HuH-7 (cell line): ENCODE results near the gene CALCB.
A peak's percentile ranks its signal among the peaks of the same experiment; 100 is the strongest.
"Not testable (repeated sequence)": the region's sequence is repeated elsewhere in the genome, so short reads cannot be mapped to it uniquely, and the experiment has no call there.

ENCODE experiments used
- DNase-seq: peaks from one replicate; pipeline ENCODE4 v3.0.0; 2011; ENCODE audit warnings: low spot score

CALCB gene

GRCh38 chr11:15073361-15074205 is at the start of gene CALCB:
Gene CALCB (plus strand): TSS chr11:15073593. CDS start chr11:15074719, 1,126 bp downstream.
- peak; percentile 6 for DNase-seq

GRCh38 chr11:15027011-15027410 is 46.4 kb upstream of the CALCB start:
- no peak for DNase-seq

- no peak for DNase-seq
These were observed 45.4 kb upstream of the CALCB start for GRCh38 chr11:15027956-15028355.

- no peak for DNase-seq
These were observed 45.0 kb upstream of the CALCB start for GRCh38 chr11:15028379-15028778.

- not testable (repeated sequence) for DNase-seq
These were observed 41.4 kb upstream of the CALCB start for GRCh38 chr11:15031945-15032344.

GRCh38 chr11:15034687-15035267 is 38.6 kb upstream of the CALCB start:
- DNase-seq, result no peak

GRCh38 chr11:15035283-15035682 is 38.1 kb upstream of the CALCB start:
- no peak for DNase-seq

GRCh38 chr11:15038963-15039362 is 34.4 kb upstream of the CALCB start:
- no peak for DNase-seq

GRCh38 chr11:15045209-15045608 is 28.2 kb upstream of the CALCB start:
- no peak for DNase-seq

GRCh38 chr11:15045891-15046290 is 27.5 kb upstream of the CALCB start:
- no peak for DNase-seq

GRCh38 chr11:15046673-15047072 is 26.7 kb upstream of the CALCB start:
- DNase-seq, result not testable (repeated sequence)

GRCh38 chr11:15048616-15049015 is 24.8 kb upstream of the CALCB start:
- no peak for DNase-seq

- DNase-seq, result no peak
These were observed 20.2 kb upstream of the CALCB start for GRCh38 chr11:15053191-15053685.

GRCh38 chr11:15055620-15056356 is 17.6 kb upstream of the CALCB start:
- DNase-seq, result no peak

- DNase-seq, result no peak
These were observed 16.1 kb upstream of the CALCB start for GRCh38 chr11:15057329-15057728.

- DNase-seq, result no peak
These were observed 14.1 kb upstream of the CALCB start for GRCh38 chr11:15059132-15059915.

GRCh38 chr11:15062599-15062998 is 10.8 kb upstream of the CALCB start:
- DNase-seq, result no peak

- not testable (repeated sequence) for DNase-seq
These were observed 3.6 kb upstream of the CALCB start for GRCh38 chr11:15069751-15070150.

- DNase-seq, result no peak
These were observed 1.7 kb upstream of the CALCB start for GRCh38 chr11:15071556-15072255.

GRCh38 chr11:15072551-15073143 is 746 bp upstream of the CALCB start:
- no peak for DNase-seq
